Psoas muscle (tissue), 8 donors: ENCODE measurements around the gene LRRC4C. TPM values are rescaled to one million over a fixed set of nuclear protein-coding genes. Genes with fewer than 3 reads are reported as not detected.

Experiments
- ATAC-seq, 4 donors: fragments of 200-7000 bp; cut with Tn5 transposase; one replicate each; pipeline ENCODE4 v1.9.1; 2020; ENCODE audit warnings: moderate library complexity in 3 of 4, mild to moderate bottlenecking in 2 of 4
- DNase-seq, 2 donors: peaks; one replicate each; pipeline ENCODE4 v3.0.0-alpha.2; 2020
- H3K27ac ChIP-seq: fragments of 200-600 bp; one replicate; pipeline ENCODE4 v1.8.0; 2022
- H3K27me3 ChIP-seq, 3 donors: fragments of 200-600 bp in 1 of 3; one replicate each; pipeline versions ENCODE4 v1.6.1 to v1.8.0; 2013 to 2022; ENCODE audit warnings: low read length in 2 of 3, mild to moderate bottlenecking in 2 of 3, moderate library complexity in 1 of 3; ENCODE audit not compliant: insufficient read depth in 3 of 3
- H3K36me3 ChIP-seq, 2 donors: fragments of 200-600 bp in 1 of 2; one replicate each; pipeline versions ENCODE4 v1.6.1 to v1.8.0; 2013 to 2022; ENCODE audit warnings: low read depth in 1 of 2, mild to moderate bottlenecking in 1 of 2, moderate library complexity in 1 of 2; ENCODE audit not compliant: insufficient read depth in 1 of 2
- H3K4me1 ChIP-seq: fragments of 200-600 bp; one replicate; pipeline ENCODE4 v1.8.0; 2022
- H3K4me3 ChIP-seq: fragments of 200-600 bp; one replicate; pipeline ENCODE4 v1.8.0; 2022; ENCODE audit warnings: mild to moderate bottlenecking
- H3K9me3 ChIP-seq: fragments of 200-600 bp; one replicate; pipeline ENCODE4 v1.8.0; 2022
- WGBS, 3 donors: extraction: QIAGEN DNeasy Blood & Tissue Kit; methylation state at CpG; one replicate each; pipeline versions ENCODE4 v1.1.6 to v1.1.7; 2013; 5-methylcytosine and 5-hydroxymethylcytosine counted together
- intact Hi-C, 2 donors: fragments of 100-400 bp; cut with DNase I; formaldehyde crosslinking; loops; one replicate each; pipeline versions ENCODE4 v1.11.0 to v1.14.2; 2022
- polyA plus RNA-seq, 3 donors: library from polyadenylated mRNA; stranded (reverse); fragments of 200-250 nt; gene quantifications; one replicate each; pipeline ENCODE4 v1.2.3, GENCODE V29; 2013
- total RNA-seq, 4 donors: library from RNA; stranded (reverse); fragmentation: NEBNext Ultra II Directional in 2 of 4; extraction: Animal tissue kit (Norgen Biotek cat#: 25700) in 2 of 4; gene quantifications; one replicate each; pipeline versions ENCODE4 v1.2.1 to v1.2.4, GENCODE V29; 2021 to 2023
- TF ChIP-seq, protein P1 (sequence below): fragments of 200-600 bp; IDR thresholded peaks from one replicate; pipeline ENCODE4 v1.8.0; 2022; ENCODE audit warnings: antibody characterized with exemption
- donor health status: healthy with polysubstance abuse.
- donor health status: DM: no; HTN: no; CAD: no; lungs with moderate emphysema.
- donor health status: Bipolar disorder and iron deficiency.
- donor health status: healthy.
- donor health status: DM: yes; HTN: yes; CAD: no.
- donor health status: DM: no; HTN: no; CAD: no.
- donor health status: DM: no; HTN: no; CAD: no.
- donor health status: DM: yes; HTN: yes; CAD: no.

LRRC4C gene
- total and polyA plus RNA-seq, 7 donors, result 0.04 to 0.34 (median 0.12) TPM; not detected in 1

DNA sequence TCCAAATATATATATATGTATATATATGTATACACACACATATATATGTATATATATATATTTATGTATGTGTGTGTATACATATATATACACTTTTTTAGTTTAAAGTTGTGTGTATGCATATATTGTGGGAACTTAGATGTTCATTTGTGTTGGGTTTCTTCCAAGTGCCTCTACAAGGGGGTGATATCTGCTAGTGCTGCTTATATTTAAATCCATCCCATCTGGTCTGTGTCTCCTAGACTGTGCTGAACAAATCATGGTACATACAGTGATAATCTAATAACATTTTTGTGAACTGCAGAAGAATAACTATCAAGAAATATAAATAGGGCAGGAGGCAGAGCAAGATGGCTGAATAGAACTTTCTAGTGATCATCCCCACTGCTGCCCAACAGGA lies 696.4 kb downstream of the LRRC4C start:
- DNase-seq, result no peak

DNA sequence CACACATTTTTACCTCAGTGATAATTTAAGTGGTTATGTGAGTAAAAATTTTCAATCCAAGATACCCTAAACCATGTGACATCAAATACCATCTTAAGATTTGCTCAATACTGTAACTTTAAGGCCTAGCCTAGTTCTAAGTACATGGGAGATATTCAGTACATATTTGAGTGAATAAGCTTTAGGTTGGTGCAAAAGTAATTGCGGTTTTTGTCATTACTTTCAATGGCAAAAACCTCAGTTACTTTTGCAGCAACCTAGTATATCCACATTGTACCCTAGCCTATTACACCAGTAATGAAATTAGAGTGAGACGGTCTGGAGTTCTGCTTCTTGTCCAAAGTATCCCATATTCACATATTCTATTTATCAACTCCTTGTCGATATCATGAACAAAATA lies 700.1 kb downstream of the LRRC4C start:
- ATAC-seq, result no peak

More for the DNA sequence above, 696.4 kb downstream of the LRRC4C start:
- Histone ChIP-seq H3K36me3 (no peaks in the 10 kb centered on the region), H3K27ac (no peak overlapping the region), H3K27me3 (no peaks in the 10 kb centered on the region), H3K4me1 (no peaks in the 10 kb centered on the region), H3K4me3 (no peak overlapping the region), H3K9me3 (no peaks in the 10 kb centered on the region)
- TF ChIP-seq, protein P1, sequence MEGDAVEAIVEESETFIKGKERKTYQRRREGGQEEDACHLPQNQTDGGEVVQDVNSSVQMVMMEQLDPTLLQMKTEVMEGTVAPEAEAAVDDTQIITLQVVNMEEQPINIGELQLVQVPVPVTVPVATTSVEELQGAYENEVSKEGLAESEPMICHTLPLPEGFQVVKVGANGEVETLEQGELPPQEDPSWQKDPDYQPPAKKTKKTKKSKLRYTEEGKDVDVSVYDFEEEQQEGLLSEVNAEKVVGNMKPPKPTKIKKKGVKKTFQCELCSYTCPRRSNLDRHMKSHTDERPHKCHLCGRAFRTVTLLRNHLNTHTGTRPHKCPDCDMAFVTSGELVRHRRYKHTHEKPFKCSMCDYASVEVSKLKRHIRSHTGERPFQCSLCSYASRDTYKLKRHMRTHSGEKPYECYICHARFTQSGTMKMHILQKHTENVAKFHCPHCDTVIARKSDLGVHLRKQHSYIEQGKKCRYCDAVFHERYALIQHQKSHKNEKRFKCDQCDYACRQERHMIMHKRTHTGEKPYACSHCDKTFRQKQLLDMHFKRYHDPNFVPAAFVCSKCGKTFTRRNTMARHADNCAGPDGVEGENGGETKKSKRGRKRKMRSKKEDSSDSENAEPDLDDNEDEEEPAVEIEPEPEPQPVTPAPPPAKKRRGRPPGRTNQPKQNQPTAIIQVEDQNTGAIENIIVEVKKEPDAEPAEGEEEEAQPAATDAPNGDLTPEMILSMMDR, result no peak
- intact Hi-C loops, result no loop called here
- ATAC-seq, result no peak

DNA sequence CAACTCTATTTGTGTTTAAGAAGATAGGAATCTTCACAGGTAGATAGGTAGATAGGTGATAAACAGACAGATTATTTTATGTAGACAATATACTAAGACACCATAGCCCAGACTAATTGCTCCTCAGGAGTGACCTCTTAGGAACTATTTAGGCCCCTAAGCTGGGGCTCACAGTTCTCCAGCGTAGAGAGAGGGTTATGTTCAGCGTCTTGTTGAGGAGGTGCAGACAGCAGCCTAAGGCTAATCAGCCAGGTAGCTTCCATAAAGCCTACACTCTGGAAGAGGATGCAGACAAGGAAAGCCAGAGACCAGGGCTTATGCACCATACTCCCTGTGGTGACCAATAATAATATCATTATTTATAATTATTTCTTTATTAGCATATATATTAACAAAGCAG lies 705.2 kb downstream of the LRRC4C start:
- intact Hi-C loops, result no loop called here
- WGBS, 3 donors, result 64 to 76% (median 75%) methylated on average over 2 of the region's 2 CpGs
- Histone ChIP-seq H3K27me3 (no peaks in the 10 kb centered on the region), H3K4me3 (no peak overlapping the region), H3K27ac (no peak overlapping the region), H3K4me1 (no peaks in the 10 kb centered on the region), H3K36me3 (no peaks in the 10 kb centered on the region), H3K9me3 (peaks cover 4% of the 10 kb centered on the region)
- no peak for ATAC-seq
- TF ChIP-seq, protein P1, result no peak
- no peak for DNase-seq

More for the DNA sequence above, 700.1 kb downstream of the LRRC4C start:
- WGBS, 3 donors, result 86 to 93% (median 88%) methylated on average over 3 of the region's 3 CpGs
- Histone ChIP-seq H3K4me3 (no peak overlapping the region), H3K27ac (no peak overlapping the region), H3K9me3 (no peaks in the 10 kb centered on the region), H3K36me3 (no peaks in the 10 kb centered on the region), H3K27me3 (no peaks in the 10 kb centered on the region), H3K4me1 (no peaks in the 10 kb centered on the region)
- intact Hi-C loops, result no loop called here
- DNase-seq, result no peak
- TF ChIP-seq, protein P1, result no peak

DNA sequence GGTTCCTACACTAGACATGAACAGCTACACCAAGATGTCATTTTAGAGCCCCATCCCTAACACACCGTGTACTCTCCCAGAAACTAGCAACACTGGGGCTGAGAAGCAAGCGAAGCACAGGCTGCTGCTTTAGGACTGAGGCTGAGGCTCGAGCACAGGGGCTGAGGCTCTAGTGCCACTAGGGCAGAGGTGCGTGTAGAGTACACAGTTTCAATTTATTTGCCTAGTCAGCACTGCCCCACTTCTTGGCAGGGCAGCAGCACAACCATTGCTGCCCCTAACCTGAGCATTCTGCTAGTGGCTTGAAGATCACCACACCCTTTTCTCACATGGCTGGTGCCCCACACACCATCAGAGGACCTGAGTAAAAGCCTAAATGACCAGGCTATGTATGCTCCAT lies 713.2 kb downstream of the LRRC4C start:
- H3K4me3 ChIP-seq, result no peak overlapping the region
- no peaks in the 10 kb centered on the region for H3K36me3 ChIP-seq
- intact Hi-C loops, result no loop called here
- H3K27ac ChIP-seq, result no peak overlapping the region
- ATAC-seq (no peak), DNase-seq (no peak)
- H3K9me3 ChIP-seq, result peaks cover 7% of the 10 kb centered on the region
- TF ChIP-seq, protein P1, result no peak
- H3K27me3 ChIP-seq, result no peaks in the 10 kb centered on the region
- 49 to 74% (median 52%) methylated on average over 4 of the region's 4 CpGs for WGBS, 3 donors
- H3K4me1 ChIP-seq, result no peaks in the 10 kb centered on the region

DNA sequence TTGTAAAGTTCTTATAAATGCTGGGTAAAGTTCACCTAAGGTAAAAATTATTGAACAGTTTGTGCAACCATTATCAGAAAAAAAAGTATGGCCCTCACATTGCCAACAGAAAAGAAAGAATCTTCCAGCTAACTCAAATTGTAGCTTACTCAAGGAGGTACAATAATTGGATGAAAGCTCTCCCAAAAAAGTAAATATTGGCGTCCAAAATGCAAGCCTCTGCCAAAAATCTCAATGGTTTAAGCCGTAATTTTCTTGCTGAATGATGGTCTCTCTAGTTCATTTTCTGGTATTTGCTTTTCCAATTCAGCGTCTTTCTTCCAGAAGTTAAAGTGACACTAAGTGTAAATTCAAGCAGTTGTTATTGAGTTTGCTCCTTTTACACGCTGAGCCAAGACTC lies 727.3 kb downstream of the LRRC4C start:
- H3K9me3 ChIP-seq, result peaks cover 4% of the 10 kb centered on the region
- intact Hi-C loops, result no loop called here
- no peak overlapping the region for H3K27ac ChIP-seq
- ATAC-seq (no peak), DNase-seq (no peak)
- no peaks in the 10 kb centered on the region for H3K27me3 ChIP-seq
- H3K36me3 ChIP-seq, result no peaks in the 10 kb centered on the region
- H3K4me1 ChIP-seq, result no peaks in the 10 kb centered on the region
- WGBS, 3 donors, result 50 to 62% (median 62%) methylated on average over 4 of the region's 4 CpGs
- H3K4me3 ChIP-seq, result no peak overlapping the region
- TF ChIP-seq, protein P1, result no peak
